ENCODE measurements around the gene CUL2. TPM values are rescaled to one million over a fixed set of nuclear protein-coding genes. Genes with fewer than 3 reads are reported as not detected.

The CUL2 gene
- 43.3 and 45.7 TPM in 2 replicates for total RNA-seq

DNA sequence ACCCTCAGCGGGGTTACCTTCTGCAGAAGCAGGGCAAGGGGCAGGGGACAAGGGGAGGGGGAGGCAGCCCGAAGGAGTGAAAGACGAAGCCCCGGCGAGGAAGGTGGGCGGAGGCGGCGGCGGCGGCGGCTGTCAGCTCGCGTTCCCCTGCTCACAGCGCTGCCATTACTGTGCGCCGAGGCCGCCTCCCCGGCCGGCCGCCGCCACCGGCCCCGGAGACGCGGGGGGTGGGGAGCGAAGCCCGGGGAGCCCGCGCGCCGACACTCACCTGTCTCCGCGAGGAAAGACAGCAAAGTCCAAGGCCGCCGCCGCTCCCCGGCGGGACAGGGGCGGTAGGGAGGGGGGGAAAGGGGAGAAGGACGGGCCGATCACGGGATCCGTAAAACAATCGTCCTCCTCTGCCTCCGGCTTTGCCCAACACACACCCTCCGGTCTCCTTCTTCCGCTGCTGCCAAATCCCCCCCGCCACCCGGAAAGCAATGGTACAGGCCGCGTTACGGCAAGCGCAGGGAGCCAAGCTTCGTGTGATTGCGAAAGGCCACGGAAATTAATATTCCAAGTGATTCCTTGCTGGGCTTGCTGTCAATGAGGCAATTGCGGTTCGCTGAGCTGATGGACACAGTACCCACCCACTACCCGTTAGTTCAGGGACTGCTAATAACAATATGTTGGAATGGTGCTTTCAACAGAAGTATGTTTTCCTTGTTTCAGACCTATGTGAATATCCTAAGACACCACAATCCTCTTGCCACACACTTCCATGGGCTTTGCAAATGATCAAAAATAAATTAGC lies at the start of gene CUL2:
Gene CUL2, minus strand, starts transcription at position 180 of the 793 bp plus-strand sequence. CDS start 19,024 bp downstream, outside the sequence.
- intact Hi-C loops (cut with micrococcal nuclease): loop anchor here (1.0 to 2.0 kb wide), 8 partner anchors 30 to 251 kb away; partner anchors contain the start of genes CCNY and CREM

DNA sequence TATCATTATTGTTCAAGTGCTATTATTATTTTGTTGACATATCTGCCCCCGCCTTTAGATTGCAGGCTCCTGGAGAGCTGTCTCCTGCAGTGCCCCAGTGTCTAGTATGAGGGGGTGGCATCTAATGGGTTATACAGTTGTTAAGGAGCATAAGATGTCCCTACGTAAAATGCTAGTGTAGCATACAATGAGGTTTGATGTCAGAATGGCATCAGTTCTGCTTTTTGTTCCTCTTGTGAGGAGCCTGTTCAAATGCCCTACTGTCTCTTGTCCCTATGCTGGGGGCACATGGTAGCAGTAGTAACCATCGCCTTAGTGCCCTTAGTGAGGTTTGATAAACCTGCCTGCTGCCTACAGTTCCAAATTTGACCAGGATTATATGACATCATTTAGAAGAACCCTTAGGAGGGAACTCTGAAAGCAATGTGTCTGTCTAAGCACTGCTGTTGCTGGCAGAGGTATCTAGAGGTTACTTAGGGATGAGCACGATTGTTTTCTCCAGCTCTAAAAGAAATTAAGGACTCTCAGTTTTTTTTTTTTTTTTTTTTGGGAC lies 46.2 kb upstream of the CUL2 start:
- intact Hi-C loops (cut with micrococcal nuclease): no loop called here

DNA sequence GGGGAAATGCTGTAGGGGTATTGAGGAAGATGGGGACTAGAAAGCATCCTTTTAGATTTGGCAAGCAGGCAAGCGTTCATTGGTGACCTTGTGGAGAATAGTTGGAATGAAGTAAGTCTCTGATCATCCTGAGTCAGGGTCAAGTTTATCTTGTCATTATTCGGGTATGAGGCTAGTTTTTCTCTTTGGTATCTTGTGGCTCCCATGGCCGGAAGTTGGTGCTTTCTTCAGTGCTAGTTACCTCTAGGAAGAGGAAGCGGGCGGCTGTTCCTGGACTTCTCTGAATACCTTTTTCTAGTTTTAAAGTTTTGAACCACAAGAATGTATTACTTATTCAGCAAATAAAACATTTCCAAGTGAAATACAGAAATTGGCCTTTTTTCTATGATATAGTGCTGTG lies 45.7 kb upstream of the CUL2 start:
- intact Hi-C loops (cut with micrococcal nuclease): no loop called here

DNA sequence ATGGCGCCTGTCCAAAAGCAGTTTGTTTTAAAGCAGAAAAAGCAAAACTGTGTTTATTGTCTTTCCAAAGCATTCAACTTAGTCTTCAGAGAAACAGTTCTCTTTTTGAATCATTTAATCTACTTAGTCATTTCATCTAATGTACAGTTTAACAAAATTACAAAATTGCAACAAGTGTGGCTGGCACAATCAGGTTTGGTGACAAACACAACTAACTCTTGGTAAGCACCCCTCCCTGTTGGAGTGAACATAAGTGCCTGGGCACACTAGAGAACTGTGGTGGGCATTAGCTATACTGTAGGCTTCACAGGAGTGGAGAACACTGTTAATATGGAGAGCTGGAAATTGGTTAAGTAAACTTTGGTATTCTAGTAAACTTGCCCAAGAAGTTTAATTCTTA lies 43.4 kb upstream of the CUL2 start:
- intact Hi-C loops (cut with micrococcal nuclease): no loop called here

DNA sequence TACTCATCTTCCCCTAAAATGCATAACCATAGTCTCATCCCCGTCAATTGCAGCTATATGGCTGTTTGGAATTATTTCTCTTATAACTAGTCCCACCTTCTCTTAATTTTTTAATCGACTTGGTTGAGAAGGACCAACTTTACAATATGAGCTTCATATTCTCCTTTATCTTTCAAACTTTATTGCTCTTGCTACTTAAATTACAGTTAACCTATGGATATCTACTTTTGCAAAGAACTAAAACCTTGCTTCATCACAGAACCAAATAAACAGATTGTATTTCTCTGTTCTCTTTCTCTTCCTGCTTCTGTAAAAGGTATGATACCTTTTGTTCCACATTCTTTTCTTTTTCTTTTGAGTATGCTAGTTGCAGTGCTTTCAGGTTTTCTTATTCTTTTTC lies 42.6 kb upstream of the CUL2 start:
- intact Hi-C loops (cut with micrococcal nuclease): loop anchor here (1.0 kb wide), 2 partner anchors 17 to 63 kb away; no protein-coding TSS in a partner anchor

DNA sequence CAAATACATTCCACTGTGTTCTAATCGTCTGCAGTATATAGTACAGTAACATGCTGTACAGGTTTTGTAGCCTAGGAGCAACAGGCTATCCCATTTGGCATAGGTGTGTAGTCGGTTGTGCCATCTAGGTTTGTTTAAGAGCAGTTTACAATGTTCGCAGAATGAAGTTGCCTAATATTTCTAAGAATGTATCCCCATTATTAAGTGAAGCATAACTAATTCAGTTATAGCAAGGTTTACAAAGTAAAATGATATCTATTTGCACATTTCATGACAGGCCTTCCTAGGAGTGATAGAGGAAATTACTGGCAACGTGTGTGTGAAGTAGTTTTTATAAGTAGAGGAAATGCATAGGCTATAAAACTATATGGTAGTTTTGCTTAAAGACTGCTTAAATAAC lies 40.5 kb upstream of the CUL2 start:
- intact Hi-C loops (cut with micrococcal nuclease): no loop called here

DNA sequence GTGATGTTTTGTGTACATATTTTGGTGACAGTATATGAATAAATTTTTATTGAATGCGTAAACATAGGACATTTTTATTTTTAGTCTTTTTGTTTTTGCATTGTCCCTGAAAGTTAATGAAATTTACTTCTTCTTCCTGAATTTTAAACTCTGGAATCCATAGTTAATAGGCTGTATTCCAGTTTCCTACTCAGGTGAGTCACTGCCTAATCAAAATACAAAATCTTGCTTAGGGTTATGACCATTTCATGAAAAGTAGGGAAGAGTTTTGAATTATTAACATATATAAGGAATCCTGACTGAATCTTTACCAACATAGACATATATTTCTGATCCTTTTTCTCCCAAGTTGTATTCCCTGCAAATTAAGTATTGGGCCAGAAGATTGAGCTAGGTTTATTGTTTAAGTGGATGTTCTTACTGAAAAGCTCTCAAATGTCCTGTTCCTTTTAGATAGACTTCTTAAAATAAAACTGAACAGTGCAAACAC lies 39.1 kb upstream of the CUL2 start:
- intact Hi-C loops (cut with micrococcal nuclease): loop anchor here (5.0 kb wide), 1 partner anchor 318 kb away; no protein-coding TSS in a partner anchor

DNA sequence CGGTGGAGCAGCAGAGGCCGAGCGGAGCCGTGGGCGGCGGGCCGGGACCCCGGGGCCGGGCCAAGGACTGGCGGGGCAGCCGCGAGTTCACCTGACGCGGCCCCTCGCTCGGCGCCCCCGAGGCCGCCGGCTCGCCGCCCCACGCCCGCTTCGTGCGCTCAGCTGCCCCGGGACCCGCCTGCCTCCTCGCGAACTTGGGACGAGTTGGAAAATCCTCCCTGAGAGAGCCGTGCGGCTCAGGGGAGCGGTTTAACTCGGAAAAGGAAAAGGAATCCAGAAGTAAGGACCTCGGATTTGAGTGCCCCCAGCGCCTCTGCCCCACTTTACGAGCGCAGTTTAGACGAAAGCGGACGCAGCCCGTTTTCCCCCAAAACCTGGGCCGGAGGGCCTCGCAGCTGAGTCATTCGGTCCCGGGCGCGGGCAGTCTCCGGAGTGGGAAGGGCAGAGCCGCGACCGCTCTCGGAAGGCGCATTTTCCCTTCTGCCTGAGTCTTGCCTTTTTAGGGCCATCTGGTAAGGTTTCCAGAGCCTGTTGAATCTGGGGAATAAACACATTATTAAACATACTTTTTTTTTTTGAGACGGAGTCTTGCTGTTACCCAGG lies 37.2 kb upstream of the CUL2 start:
- intact Hi-C loops (cut with micrococcal nuclease): loop anchor here (2.0 to 5.0 kb wide), 3 partner anchors 201 to 515 kb away; partner anchors contain the start of gene FZD8

DNA sequence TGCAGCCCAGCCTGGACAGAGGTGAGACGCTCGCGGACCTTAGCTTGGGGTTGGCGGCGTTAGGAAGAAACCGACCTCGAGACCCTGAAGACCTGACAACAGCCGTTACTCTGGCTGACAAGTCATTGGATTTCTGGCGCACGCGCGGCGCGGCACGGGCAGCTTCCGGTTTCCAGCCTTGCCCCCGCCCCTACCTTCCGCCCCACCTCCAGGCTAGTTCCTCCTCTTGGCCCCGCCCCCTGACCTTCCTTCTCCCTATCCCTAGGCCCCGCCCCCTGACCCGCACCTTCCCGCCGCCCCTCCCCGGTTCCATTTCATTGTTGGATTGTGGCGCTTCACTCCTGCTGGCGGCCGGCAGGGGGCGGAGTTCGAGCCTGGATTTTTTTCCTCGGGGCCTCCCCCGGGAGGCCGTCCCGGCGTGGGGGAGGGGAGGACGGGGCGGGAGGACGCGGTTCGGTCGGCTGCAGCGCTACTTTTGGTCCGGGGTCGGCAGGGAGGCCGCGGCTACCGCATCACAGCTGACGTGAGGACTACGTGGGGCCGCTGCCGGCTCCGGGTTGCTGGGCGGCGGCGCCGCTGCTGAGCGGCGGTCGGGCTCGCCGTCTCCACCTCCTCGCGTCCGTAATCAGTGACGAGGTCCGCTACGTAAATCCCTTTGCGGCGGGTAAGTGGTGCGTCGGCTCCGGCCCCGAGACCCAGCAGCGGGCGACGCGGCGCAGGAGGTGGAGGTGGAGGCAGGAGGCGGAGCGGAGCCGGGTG lies 36.6 kb upstream of the CUL2 start, which contains the start of gene CREM:
Gene CREM, plus strand, starts transcription at position 317 of the 759 bp plus-strand sequence. CDS start 10,990 bp downstream, outside the sequence.
- intact Hi-C loops (cut with micrococcal nuclease): loop anchor here (1.0 to 5.0 kb wide), 12 partner anchors 23 to 516 kb away; partner anchors contain the start of genes CUL2 and FZD8

DNA sequence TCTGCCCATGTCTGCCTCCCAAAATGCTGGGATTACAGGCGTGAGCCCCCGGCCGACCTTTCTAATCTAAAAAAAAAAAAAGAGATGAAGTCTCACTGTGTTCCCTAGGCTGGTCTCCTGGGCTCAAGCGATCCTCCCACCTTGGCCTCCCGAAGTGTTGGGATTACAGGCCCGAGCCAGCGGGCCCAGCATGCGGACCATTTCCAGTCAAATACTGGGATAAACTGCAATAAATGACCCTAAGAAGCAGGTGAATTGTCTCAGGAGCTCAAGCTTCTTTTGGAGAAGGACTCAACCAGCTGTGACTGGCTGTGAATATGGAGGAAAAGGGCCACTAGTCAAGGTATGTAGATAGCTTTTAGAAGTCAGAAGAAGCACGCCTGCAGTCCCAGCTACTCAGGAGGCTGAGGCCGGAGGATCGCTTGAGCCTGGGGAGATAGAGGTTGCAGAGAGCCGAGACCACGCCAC lies 36.0 kb upstream of the CUL2 start:
- intact Hi-C loops (cut with micrococcal nuclease): loop anchor here (1.0 to 5.0 kb wide), 12 partner anchors 23 to 517 kb away; partner anchors contain the start of genes CUL2 and FZD8

DNA sequence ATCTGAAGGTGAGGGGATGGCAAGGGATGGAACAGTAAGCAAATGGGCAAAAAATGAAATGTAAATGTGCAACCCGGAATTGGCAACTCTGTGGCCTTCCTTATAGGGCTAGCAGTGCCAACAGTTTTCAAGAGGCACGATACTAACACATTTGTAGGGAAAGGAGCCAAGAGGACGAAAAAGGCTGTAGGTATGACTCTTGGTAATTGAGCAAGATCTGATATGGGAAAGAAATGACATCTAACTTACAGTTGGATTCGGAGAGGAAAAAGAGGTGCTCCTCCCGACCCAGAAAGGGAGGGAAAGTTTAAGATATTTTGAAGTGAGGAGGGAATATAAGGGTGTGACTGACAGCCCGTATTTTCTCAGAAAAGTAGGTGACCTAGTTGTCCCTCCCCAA lies 34.4 kb upstream of the CUL2 start:
- intact Hi-C loops (cut with micrococcal nuclease): no loop called here

DNA sequence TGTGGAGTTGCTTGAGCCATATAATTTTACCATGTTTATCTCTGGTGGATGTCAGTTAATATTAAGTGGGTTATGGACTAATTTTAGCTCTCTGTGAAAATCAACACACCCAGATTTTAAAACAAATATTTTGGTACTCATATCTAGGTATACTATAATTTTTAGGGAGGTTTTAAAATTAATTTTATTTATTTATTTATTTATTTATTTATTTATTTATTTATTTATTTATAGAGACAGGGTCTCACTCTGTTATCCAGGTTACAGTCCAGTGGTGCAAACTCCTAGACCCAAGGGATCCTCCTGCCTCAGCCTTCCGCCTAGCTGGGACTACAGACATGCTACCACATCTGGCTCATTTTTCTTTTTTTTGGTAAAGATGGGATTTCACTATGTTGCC lies 29.2 kb upstream of the CUL2 start:
- intact Hi-C loops (cut with micrococcal nuclease): no loop called here

DNA sequence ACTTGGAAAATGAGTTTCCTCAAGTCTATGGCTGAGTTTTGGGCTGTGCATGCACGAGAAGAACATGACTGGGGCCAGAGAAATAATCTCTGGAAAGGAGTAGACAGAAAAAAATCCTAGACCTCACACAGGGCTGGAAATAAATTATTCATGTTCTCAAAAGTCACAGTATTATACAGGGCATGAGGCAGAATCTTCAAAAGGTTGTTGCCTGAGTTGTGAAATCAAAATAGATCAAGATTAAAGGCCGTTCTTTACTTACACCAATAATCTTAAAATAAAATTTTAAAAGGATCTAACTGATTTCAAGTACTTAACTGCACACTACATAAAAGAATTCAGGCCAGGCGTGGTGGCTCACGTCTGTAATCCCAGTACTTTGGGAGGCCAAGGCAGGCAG lies 22.4 kb upstream of the CUL2 start:
- intact Hi-C loops (cut with micrococcal nuclease): no loop called here

DNA sequence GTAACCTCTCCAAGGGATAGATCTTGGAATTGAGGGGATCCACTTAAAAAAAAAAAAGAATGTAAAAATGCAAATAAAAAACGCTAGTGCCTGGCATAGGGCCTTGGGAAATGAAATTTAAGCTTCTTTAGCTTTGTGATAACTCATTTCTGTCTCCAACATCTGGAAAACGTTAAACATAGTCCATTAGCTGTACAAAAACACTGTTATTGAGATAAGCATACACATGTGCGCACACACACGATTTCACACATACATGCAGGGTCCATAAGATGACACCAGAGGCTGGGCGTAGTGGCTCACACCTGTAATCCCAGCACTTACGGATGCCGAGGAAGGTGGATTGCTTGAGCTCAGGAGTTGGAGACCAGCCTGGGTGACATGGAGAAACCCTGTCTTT lies 13.7 kb upstream of the CUL2 start:
- intact Hi-C loops (cut with micrococcal nuclease): no loop called here

DNA sequence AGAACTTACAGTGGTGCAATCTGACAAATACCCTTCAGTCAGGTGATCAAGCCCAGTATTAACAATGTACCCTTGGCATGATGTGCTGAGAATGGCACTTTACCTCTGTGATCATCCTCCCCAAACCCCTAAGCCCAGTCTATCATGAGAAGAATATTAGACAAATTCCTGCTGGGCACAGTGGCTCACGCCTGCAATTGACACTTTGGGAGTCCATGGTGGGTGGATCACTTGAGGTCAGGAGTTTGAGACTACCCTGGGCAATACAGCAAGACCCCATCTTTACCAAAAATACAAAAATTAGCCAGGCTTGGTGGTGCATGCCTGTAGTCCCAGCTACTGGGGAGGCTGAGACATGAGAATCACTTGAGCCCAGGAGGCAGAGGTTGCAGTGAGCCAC lies 7.4 kb upstream of the CUL2 start:
- intact Hi-C loops (cut with micrococcal nuclease): no loop called here

DNA sequence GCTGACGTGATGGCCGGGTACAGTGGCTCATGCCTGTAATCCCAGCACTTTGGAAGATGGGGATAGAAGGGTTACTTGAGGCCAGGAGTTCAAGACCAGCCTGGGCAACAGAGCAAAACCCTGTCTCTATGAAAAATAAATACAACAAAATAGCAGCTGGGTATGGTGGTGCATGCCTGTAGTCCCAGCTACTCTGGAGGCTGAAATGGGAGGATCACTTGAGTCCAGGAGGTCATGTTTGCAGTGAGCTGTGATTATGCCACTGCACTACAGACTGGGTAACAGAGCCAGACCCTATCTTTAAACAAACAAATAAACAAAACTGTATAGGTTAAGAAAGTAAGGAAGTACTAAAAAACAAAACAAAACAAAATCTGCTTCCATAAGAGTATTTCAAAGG lies 6.2 kb upstream of the CUL2 start:
- intact Hi-C loops (cut with micrococcal nuclease): no loop called here

DNA sequence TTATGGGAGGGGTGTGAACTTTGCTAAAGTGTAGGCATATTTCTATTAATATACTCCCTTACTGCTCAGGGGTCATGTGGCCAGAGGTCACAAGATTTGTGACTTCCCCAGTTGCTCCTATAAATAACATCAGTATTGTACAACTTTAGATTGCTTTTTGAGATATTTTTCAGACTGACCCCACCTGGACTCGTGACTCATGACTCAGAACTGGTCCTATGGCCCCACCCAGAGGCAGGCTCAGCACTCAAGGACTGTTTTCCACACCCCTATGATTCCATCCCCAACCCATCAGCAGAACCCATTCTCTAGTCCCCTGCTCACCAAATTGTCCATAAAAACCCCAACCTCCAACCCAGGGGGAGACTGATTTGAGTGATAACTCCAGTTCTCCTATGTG lies 2.7 kb upstream of the CUL2 start:
- intact Hi-C loops (cut with micrococcal nuclease): no loop called here

DNA sequence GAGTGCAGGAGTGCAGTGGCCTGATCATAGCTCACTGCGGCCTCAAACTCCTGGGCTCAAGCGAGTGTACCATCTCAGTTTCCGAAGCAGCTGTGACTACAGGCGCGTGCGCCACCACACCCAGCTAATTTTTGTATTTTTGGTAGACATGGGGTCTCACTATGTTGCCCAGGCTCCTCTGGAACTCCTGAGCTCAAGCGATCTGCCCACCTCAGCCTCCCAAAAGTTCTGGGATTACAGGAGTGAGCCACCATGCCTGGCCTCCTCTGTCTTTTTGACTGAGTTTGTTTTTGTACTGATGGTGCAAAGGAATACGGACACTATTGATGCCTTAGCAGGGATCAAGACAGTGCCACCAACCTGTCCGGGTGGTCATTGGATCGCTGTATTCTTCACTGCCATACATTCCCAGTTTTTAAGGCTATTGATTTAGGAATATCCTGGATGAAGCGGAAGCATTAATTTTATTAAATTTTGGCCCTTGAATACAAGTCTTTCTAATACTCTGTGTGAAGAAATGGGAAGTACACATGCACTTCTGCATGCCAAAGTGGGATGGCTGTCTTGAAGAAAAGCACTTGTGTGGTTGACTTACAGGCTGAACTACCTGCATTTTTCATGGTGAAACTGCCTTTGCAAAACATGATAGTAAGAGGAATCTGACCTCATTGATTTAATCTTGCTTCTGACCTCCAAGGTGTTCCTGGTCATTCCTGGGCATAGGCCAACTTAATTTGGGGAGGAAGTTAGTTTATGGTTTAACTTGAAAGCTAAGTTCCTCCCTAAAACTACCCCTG lies 2.1 kb upstream of the CUL2 start:
- intact Hi-C loops (cut with micrococcal nuclease): loop anchor here (2.0 kb wide), 1 partner anchor 117 kb away; no protein-coding TSS in a partner anchor

DNA sequence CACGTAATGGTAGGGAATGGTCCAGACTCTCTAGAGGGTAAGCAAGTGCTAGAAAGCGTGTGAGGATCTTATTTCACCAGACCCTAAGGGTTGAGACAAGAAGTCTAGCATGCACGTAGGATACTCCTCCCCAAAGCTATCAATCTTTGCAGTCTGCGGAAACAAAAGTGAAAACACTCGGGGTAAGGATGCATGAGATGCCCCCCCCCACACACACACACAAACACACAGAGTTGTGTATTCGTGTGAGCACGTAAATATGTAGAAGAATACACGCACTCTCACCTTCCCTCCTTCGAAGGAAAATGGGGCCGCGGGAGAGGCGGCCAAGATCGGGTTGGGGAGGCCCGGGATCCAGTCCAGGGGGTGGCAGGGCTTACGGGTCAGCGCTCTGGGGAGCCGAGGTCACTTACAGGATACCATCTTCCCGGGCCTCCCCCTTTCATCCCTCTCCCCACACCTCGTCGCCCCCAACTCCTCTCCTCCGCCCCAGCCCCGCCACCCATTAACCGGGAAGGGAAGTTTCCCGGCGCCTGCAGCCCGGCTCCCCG lies 455 bp downstream of the CUL2 start:
- intact Hi-C loops (cut with micrococcal nuclease): loop anchor here (1.0 to 2.0 kb wide), 8 partner anchors 31 to 252 kb away; partner anchors contain the start of genes CCNY and CREM

DNA sequence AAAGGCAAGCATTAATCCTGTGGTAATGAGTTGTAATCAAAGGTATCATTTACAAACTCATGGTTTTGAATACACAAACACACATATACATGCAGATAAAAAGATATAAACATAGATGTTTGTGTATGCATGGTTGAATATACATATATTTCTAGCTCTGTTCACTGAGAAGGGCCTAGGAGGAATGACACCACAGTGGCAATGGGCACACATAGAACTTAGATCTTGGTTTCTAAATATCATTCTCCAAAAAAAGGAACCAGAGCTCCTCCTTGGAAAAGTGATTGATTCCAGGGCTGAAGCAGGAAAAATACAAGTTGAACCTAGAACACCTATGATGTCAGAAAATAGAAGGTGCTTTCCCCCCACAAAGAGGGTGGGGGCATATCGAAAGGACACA lies 6.9 kb downstream of the CUL2 start:
- intact Hi-C loops (cut with micrococcal nuclease): no loop called here

Data from T-helper 1 cell treated with Interleukin-12 subunit alpha and Interleukin-12 subunit beta and Interleukin-4 antibody, amounts not matched to agents 30 ng/mL and 1 ng/mL, for 36 hours (primary cell).